Left forelimb (tissue), 1 donor: ENCODE data around the gene ZBTB20.

Source experiments
- DNase-seq: peaks from one replicate; pipeline ENCODE4 v3.0.0-alpha.2; 2018; ENCODE audit warnings: low spot score

The ZBTB20 gene

DNA sequence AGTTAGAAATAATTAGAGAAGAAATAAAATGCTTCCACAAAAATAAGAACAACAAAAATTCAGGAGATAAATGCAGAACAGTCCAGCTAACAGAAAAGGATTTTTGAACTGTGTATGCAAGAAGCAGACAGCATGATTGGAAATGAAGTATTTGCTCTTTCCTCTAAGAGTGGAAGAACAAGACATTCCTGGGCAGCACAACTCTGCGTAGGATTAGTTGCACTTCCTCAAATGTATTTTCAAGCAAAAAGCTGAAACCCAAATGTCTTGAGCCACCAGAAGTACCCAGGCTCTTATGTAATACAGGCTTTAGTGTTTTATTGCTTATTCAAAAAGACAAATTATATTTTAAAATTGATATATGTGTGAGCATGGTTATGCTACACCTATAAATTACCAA, 127.2 kb downstream of the ZBTB20 start:
- DNase-seq, result no peak

DNA sequence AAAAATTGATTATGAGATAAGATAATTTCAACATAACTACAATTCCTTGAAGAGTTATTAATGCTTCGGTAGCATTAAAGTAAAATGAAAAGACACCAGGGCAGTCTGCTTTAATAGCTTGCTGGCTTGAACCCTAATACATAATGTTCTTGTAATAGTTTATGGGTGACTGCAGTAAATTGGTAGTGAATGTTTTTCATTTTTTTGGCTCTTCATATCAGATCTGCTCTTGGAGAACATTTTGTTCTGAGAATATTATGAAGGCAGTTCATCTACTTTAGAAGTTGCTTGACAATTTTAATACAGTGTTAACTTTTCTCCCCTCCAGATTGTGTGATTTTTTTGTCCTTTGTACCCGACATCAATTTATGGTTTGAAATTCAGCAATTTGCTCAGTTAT, 128.4 kb downstream of the ZBTB20 start:
- DNase-seq, result no peak

DNA sequence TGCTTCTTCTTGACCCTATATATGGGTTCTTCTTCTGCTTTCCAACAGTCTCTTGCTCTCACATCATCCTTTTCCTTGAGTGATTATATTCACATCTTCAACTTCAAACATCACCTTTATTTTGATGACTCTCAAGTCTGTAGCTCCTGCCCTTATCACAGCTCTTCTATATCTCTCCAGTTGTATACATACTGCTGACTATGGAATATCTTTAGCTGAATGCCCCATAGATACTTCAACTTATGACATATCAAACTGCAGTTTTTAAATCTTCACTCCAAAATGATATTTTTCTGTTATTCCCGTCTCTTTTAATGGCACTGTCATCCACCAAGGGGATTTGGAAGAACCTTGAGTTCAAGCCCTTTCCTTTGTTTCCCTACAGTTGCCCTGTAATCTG, 139.1 kb downstream of the ZBTB20 start:
- no peak for DNase-seq

DNA sequence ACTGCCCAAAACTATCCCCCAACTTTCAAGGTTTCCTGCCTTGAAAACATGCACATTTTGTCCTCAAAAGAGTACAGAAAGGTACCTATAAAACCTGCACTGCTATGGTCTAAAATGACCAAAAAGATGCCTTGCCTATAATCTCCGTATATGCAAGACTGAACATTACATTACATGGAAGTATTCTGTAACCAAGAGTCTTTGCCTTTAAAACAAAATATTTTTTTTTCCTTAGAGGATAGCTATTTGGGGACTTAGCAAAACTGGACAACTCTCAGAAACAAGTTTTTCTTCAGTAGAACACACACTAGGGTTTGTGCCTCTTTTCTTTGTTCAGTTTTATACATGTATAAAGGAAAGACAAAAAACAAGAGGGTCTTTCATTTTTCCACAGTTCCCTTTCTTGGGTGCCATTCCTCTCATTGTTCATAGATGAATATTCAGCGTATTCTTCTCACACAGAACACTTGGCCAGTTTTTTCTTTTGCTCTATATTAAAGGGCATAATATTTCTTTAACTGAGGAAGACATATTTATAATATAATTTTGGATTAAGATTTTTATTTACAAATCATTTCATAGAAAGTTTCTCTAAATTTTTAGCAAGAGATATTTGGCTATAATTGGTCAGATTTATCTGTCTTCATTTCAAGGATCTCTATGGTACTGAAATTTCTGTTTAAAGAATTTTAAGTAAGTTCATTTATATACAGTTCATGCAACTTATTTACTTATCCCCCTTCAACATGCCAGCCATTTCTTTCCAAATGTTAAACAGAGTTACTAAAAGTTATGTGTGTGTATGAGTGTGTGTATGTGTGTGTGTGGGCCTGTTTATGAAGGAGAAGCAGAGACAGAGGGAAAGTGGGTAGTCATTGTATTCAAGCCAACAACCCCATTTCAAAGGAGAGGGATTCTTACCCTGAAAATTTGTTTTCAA, 142.6 kb downstream of the ZBTB20 start:
- no peak for DNase-seq

DNA sequence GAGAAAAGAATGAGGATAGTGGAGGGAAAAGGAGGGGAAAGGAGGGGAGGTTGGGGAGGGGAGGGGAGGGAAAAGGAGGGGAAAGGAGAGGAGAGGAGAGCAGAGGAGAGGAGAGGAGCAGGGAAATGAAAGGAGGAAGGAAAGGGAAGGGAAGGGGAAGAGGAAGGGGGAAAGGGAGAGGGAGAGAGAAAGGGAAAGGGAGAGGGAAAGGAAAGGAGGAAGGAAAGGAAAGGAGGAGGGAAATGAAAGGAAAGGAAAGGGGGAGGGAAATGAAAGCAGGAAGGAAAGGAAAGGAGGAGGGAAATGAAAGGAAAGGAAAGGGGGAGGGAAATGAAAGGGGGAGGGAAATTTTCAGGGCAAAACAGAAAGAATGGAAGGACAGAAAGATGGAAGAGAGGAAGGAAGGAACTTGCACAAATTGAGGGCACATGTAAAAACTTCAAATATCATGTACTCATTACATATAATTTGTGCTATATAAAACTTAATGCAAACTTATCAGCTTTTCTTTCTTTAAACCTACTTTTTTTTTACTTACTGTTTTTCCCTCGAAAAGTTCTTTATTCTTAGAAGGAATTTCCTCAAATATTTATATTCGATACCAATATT, 148.0 kb downstream of the ZBTB20 start:
- DNase-seq, result no peak

DNA sequence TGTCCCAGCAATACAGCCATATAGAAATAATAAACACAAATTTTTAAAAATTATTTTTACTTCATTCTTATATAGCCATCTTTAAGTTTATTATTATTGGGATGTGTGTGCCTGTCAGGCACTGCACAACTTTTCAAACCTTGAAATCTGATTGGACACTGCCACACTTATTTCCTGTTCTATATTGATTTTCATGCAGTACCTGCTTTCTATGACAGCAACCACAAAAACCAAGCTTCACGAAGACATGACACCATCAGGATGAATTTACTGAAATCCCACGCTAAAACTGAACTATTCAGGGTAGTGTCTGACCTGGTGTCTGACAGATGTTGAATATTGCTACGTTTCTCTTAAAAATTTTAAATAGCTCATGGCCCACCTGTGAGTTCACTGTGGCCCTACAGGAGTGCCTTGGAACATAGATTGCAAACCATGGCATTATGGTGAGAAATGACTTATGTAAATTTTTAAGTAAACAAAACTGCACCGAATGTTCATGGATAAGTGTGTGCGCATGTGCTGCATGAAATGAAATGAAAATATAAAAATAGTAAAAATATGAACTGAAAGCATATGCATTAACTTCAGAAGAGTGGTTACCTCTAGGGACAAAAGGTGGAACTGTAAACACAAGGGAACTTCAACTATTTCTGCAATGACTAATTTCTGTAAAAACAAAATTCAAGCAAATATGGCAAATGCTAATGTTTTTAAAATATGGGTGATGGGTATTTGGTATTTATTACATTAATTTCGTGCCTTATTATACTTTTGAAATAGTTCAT, 152.3 kb downstream of the ZBTB20 start:
- no peak for DNase-seq

DNA sequence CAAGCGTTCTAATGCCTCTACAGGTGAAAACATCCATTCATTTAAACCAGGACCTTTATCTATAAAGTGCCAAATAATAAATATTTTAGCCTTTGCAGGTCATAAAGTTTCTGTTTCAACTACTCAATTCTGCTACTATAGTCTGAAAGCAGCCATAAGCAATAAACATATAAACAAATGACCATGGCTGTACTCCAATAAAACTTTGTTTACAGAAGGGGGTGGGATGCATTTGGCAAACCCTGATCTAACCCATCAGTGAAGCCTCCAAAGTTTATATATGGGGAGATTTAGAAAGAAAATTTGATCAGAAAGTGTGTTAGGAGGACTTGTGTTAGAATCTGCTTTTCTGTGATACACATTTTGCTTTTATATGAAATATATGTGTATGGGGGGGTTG, 161.3 kb downstream of the ZBTB20 start:
- no peak for DNase-seq

DNA sequence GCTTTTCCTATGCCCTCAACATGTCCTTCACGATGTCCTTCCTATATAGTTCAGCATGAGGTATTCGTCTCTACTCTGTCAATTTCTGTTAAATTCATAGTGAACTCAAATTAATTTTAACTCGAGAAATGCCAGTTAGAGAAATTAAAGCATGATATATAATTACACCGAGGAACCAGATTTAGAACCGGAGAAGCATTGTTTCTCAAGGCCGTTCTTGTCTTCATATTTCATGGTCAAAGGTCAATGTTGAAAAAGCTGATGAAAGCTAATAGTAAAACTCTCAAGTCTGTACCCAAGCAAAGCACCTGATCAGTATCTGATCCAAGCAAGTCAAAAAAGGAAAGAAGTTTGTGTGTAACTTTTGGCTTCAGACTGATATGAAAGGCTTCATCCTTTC, 163.8 kb downstream of the ZBTB20 start:
- DNase-seq, result no peak

DNA sequence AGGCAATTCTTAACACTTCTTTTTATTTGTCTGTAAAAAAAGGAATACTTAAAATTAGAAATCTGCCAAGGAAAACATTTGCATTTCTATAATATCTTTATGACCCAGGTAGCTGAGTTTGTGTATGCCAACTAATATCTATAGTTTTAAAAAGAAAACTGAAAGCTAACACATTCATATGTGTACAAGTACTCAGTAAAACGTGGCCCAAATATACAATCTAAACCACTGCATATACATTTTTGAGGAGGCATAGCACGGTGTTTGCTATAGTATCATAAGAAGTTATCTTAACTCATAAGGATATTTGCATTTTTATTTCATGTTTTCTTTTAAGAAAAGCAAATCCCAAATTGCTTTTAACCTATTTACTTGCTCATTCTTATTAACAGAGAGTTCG, 172.7 kb downstream of the ZBTB20 start:
- no peak for DNase-seq

DNA sequence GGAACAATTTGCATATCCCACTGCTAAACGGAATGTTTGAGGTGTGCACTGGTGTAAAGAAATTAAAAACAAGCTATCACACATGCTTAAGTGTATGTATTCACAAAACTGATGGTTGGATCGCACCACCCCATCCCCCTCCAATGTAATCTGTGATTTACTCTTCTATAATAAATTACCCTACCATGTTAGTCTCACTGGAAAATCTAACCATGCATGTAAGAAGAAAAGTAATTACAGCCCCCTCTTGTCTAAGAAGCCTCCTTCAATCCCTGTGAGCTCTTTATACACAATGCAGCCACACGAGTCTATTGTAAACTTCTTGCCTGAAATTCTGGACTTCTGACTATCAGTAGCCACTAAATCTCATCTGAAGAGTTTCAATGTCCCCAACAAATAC, 173.6 kb downstream of the ZBTB20 start:
- DNase-seq, result no peak

DNA sequence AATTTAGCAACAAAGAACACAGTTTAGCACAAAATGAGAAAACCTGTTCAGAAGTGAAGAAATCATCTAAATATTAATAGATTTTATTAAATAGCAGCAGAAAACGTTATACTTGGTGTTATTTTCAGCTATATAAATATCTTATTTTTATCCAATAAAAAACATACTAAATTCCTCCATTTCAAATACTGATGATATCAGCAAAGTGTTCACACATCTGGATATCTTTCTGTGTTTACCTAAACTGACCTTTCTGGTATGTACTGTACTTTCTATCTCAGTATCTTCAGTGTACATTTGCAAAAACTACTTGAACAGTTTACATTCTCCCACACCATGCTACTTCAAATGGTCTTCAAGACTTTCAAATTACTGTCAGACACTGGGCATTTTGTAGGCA, 179.9 kb downstream of the ZBTB20 start:
- no peak for DNase-seq

DNA sequence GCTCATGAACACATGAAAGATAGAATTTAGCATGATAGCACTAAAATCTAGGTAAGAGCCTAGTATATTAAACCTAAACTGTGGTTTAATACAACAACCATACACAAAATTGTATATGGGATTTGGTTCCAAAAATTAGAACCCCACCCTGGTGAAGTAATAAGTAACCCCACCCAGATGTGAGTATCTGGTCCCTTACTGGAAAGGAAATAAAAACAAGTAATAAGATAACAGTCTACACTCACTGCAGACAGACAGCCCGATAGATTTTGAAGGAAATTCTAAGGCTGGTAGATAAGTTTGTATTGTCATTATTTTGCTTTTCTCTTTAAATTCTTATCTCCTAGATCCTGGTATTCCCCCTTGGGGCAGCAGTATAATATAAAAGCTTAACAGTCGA, 184.9 kb downstream of the ZBTB20 start:
- DNase-seq, result no peak

DNA sequence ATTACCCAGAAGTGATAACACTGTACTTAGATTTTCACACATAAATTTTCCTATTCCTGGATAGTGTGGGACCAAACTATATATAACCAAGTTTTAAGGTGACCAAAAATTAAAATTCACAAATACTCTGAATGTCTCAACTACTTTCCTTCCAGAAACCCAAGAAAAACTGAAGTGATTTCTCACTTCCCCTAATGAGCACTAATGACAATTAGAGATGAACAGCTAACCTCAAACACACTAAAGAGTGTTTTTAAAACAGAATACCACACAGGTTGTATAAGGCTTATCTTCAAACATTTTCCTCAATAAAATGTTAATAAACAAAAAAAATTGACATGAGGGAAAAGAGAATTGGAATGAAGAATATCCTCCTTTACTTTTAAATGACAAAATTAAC, 188.2 kb downstream of the ZBTB20 start:
- DNase-seq, result no peak

DNA sequence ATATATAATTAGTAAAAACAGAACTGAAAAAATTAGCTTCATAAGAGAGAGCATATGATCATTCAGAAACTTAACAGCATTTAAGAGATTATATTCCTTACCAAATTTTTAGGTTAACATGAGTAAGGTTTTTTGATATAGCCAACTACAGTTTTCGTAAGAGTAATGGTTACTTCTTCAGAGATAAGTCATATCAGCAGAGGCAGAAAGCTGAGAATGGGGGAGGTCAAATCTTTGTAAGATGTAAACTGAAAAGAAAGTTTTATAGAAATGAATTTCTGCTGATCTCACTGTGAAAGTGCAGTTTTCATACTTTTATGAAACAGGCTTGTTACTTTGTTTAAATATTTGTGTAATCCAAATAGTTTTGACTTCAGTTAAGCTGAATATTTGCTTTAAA, 193.3 kb downstream of the ZBTB20 start:
- no peak for DNase-seq

DNA sequence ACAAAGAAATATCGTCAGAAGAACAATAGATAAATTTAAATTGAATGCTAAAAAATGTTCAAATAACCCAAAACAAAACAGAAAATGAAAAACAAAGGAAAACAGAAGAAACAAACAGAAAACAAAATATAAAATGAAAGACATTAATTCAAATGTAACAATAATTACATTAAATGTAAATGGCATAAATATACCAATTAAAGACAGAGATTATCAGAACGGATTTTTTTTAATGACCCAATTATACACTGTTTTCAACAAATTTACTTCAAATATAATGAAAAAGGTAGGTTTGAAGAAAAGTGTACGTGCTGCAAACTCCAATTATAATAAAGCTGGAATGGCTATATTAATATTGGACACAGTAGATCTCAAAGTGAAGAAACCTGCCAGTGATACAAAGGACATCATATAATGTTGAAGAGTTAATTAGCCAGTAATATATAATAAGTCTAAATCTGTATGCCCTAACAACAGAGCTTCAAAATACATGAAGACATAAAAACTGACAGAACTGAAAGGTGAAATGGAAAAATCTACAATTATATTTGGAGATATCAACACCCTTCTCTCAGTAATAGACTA, 193.8 kb downstream of the ZBTB20 start:
- DNase-seq, result no peak

DNA sequence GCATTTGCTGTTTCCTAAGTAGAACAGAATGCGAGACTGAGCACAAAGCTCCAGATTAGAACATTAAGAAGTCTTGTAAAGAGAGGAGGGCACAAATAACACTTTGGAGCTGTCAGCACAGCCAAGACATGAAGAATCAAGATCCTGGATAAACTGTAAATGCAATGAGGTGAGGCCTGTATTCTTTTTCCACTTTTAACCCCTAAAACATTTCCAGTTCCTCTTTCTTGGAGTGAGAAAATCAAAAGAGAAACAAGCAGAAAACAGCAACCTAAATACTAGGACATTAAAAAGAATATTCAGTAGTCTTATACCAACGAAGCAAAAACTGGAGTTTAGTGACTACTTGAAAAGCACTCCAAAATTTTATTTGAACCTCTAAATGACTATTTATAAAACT, 204.3 kb downstream of the ZBTB20 start:
- DNase-seq, result no peak

DNA sequence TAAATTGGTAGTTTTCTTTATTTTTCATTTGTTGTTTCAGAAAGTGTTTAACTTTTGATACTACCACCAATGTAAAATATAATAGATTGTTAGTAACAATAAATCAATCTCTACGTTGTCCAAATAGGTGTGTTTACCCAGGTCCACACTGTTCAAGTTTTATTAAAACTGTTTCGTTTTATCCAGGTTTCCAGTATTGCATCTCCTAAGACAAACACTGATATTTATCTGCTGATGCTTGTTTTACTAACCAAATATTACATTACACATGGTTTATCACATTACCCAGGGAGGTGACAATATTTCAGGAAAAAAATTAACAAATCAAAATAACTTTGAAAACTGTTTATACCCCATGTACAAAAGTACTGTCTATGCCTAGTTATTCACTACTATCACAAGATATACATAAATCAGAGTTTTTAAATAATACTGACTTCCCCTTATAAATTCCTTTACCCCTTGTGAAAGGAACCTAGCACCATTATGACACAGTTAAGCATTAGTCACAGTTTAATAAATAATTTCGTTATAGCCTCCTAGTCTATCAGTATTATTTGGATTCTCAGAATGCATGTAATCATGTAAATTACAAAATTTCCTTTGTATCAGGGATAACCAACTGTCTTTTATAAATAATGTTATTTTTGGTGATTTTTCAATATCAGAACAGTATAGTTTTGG, 205.3 kb downstream of the ZBTB20 start:
- DNase-seq, result no peak

DNA sequence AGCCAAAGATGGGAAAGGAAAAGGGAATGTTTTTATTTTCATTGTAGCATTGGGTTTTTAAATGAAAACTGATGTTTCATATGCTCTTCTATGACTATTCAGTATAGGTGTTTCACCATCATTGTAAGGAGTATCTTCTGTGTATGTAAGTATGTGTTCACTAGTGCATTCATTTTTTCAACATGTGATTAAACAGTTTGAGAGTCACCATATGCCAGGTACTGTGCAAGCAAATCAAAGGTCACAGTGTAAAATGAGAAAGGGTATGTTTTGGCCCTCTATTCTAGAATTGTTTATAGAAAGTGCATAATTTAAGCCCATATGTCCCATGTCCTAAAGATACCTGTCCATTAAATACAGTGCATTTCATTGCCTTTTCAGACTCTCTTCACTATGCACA, 207.2 kb downstream of the ZBTB20 start:
- DNase-seq, result no peak

DNA sequence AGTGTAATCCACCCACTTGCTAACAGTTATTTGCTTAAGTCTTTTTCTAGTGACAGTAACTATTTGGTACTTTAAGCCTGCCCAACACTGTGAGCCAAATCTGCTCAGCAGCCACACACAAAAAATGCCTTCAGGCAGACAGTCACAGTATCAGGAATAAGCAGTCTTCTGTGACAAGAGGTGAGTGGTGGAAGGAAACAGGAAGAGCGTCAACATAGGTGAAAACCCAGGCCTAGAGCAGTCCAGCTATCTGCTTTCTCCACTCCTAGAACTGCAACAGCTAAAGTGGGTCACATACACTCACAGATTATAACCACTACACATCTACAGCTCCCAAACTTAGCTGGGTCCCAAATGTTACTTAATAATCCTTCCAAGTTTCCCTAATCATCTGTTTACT, 213.7 kb downstream of the ZBTB20 start:
- no peak for DNase-seq

DNA sequence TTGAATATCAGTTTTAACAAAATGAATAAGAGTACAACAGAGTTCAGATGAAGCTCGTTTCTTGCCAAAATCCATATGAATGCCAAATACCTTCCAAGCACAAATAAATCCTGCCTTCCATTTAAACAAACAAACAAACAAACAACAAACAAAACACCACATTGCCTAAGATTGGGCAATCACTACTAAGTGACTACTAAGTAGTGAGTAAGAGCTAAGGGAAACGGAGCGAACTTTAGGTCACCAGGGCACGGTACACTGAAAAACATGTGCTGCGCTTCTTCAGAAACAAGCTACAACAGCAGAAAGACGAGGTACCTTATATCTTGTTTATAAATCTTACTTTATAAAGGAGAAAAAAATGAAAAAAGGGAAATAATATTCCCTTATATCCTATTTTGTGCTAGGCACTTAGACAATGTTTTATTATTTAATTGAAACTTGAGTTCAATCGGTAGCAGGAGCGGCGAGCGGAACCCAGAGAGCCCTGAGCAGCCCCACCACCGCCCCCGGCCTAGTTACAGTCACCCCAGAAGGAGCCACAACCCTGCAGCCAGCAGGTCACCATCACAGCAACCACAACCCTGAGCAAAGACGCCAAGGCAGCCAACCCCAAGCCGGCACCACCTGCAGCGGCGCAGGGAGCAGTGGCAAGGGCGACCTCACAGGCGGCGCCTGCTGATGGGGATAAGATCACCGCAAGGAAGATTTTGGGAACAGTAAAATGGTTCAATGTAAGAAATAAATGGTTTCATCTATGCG, 216.9 kb downstream of the ZBTB20 start:
- DNase-seq, result no peak

DNA sequence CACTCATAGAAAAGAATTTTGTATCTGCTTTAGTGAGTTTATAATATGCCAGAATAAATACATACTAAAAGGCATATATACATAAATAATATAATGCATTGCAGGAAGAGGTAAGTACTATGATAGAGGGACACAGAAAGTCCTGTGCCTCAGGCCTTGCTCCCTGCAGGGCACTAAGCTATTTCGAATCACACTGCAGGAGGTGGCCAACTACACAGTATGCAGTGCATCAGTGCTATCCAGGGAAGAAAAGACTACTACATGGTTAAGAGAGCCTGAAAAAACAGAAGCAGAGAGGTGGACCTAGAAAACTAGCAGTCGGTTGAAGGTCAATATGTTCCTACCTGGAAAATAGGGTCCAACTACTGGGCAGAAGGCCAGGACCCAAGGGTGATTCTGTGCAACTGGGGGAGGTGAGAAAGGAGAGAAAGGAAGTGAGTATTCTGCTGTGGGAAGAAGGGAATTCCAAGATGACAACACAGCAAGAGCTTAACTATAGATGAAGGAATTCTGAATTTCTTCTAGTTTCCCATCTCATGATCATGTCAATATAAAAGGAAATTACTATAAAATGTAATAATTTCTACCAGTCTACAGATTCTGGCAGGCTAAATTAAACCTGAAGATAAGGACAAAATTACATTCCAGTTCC, 218.0 kb downstream of the ZBTB20 start:
- DNase-seq, result no peak
